ENCODE results near the gene ARL4C. TPM values are rescaled to one million over a fixed set of nuclear protein-coding genes. Genes with fewer than 3 reads are reported as not detected.
A peak's percentile ranks its signal among the peaks of the same experiment; 100 is the strongest.

The ARL4C gene
- total RNA-seq, 2 experiments from 2014 or later = 15.7 to 19.6 TPM

- intact Hi-C loops (cut with micrococcal nuclease; ENCODE audit: unreplicated experiment) = loop anchor here (1.0 kb wide), 2 partner anchors 211 to 365 kb away; no protein-coding TSS in a partner anchor
- ChIA-PET CTCF (ENCODE audit: unreplicated experiment) (interaction anchor here (1.0 to 2.3 kb wide), 2 partner anchors 209 to 211 kb away, joined by 3 to 8 read pairs; no protein-coding TSS in a partner anchor), POLR2A (no interaction called here)
- Histone ChIP-seq H2AFZ (ENCODE audit: low read length) (peak overlapping the region; percentile 20; the same call in 1 of the 2 replicates), H3K79me2 (ENCODE audit: insufficient read depth, low read depth, low read length) (peaks cover 9% of the 10 kb centered on the region), H4K20me1 (ENCODE audit: insufficient read depth, low read length) (peaks cover under 1% of the 10 kb centered on the region; the same call in 1 of the 2 replicates), H3K4me1 (ENCODE audit: insufficient read depth, low read length, poor library complexity, severe bottlenecking) (peaks cover 19% of the 10 kb centered on the region), H3K9me2 (ENCODE audit: insufficient read depth, low read length) (no peaks in the 10 kb centered on the region), H3K4me3 (ENCODE audit: low read depth, low read length, poor library complexity, severe bottlenecking) (no peak overlapping the region), H3K4me2 (ENCODE audit: low read length) (0 out of 2 replicates have a peak overlapping the region, but pooled peaks have one; percentile 9), H3K9me3 (ENCODE audit: low read length) (no peaks in the 10 kb centered on the region), H3K27ac (ENCODE audit: low read depth, low read length, poor library complexity, severe bottlenecking) (no peak overlapping the region), H3K36me3 (ENCODE audit: insufficient read depth, low read length) (0 out of 2 replicates have a peak, but pooled peaks cover 2% of the 10 kb centered on the region)
- BruUV-seq (replicated peaks) = no TSS peak
- DNase-seq (ENCODE audit: low spot score) = peak; percentile 92
- TF ChIP-seq EZH2phosphoT487 (IDR thresholded peaks at IDR 0.05; ENCODE audit: borderline replicate concordance, low read depth, low read length) (no peak), CTCF (conservative IDR thresholded peaks at IDR 0.05; ENCODE audit: low read length) (peak; percentile 95)
Observed at GRCh38 chr2:234500394-234501006, 3.6 kb upstream of the ARL4C start.

- no peak overlapping the region for H3K27ac ChIP-seq (ENCODE audit: low read depth, low read length, poor library complexity, severe bottlenecking)
- H3K4me1 ChIP-seq (ENCODE audit: insufficient read depth, low read length, poor library complexity, severe bottlenecking) = peaks cover 27% of the 10 kb centered on the region
- H3K4me2 ChIP-seq (ENCODE audit: low read length) = peak overlapping the region; percentile 58; the same call in 1 of the 2 replicates
- peak overlapping the region; percentile 63 for H3K4me3 ChIP-seq (ENCODE audit: low read depth, low read length, poor library complexity, severe bottlenecking)
- ChIA-PET CTCF (ENCODE audit: unreplicated experiment) (interaction anchor here (0.6 to 1.5 kb wide), 3 partner anchors 206 to 362 kb away, joined by 3 to 4 read pairs (median 4); no protein-coding TSS in a partner anchor), POLR2A (interaction anchor here (0.5 to 5.5 kb wide), 8 partner anchors 12 to 367 kb away, joined by 3 to 60 read pairs (median 3); no protein-coding TSS in a partner anchor)
- no peak for TF ChIP-seq EZH2phosphoT487 (IDR thresholded peaks at IDR 0.05; ENCODE audit: borderline replicate concordance, low read depth, low read length)
- H3K9me3 ChIP-seq (ENCODE audit: low read length) = no peaks in the 10 kb centered on the region
- BruUV-seq (replicated peaks) = no TSS peak
- H3K9me2 ChIP-seq (ENCODE audit: insufficient read depth, low read length) = no peaks in the 10 kb centered on the region
- H3K79me2 ChIP-seq (ENCODE audit: insufficient read depth, low read depth, low read length) = peaks cover 36% of the 10 kb centered on the region
- DNase-seq (ENCODE audit: low spot score) = no peak
- intact Hi-C loops (cut with micrococcal nuclease; ENCODE audit: unreplicated experiment) = loop anchor here (5.0 kb wide), 1 partner anchor 640 kb away; no protein-coding TSS in a partner anchor
- H2AFZ ChIP-seq (ENCODE audit: low read length) = no peak overlapping the region
- peaks cover 18% of the 10 kb centered on the region for H4K20me1 ChIP-seq (ENCODE audit: insufficient read depth, low read length)
- 0 out of 2 replicates have a peak, but pooled peaks cover 7% of the 10 kb centered on the region for H3K36me3 ChIP-seq (ENCODE audit: insufficient read depth, low read length)
Observed at GRCh38 chr2:234497594-234498235, 834 bp upstream of the ARL4C start.

GRCh38 chr2:234496055-234496834 is 636 bp downstream of the ARL4C start:
- DNase-seq (ENCODE audit: low spot score) = peak; percentile 77
- 0 out of 2 replicates have a peak, but pooled peaks cover 9% of the 10 kb centered on the region for H3K36me3 ChIP-seq (ENCODE audit: insufficient read depth, low read length)
- H3K4me3 ChIP-seq (ENCODE audit: low read depth, low read length, poor library complexity, severe bottlenecking) = peak overlapping the region; percentile 96
- no peak for TF ChIP-seq EZH2phosphoT487 (IDR thresholded peaks at IDR 0.05; ENCODE audit: borderline replicate concordance, low read depth, low read length)
- TF ChIP-seq CTCF (conservative IDR thresholded peaks at IDR 0.05; ENCODE audit: low read length) = 0 out of 2 replicates have a peak, but pooled peaks have one; percentile 15
- intact Hi-C loops (cut with micrococcal nuclease; ENCODE audit: unreplicated experiment) = loop anchor here (1.0 to 5.0 kb wide), 2 partner anchors 207 to 639 kb away; no protein-coding TSS in a partner anchor
- no peak overlapping the region for H2AFZ ChIP-seq (ENCODE audit: low read length)
- H3K27ac ChIP-seq (ENCODE audit: low read depth, low read length, poor library complexity, severe bottlenecking) = peak overlapping the region; percentile 51
- H3K79me2 ChIP-seq (ENCODE audit: insufficient read depth, low read depth, low read length) = peaks cover 51% of the 10 kb centered on the region
- H3K4me2 ChIP-seq (ENCODE audit: low read length) = peak overlapping the region; percentile 88
- peaks cover 21% of the 10 kb centered on the region for H4K20me1 ChIP-seq (ENCODE audit: insufficient read depth, low read length)
- H3K9me2 ChIP-seq (ENCODE audit: insufficient read depth, low read length) = no peaks in the 10 kb centered on the region
- ChIA-PET CTCF (ENCODE audit: unreplicated experiment) (interaction anchor here (0.6 to 1.3 kb wide), 6 partner anchors 70 to 360 kb away, joined by 3 to 7 read pairs (median 4); no protein-coding TSS in a partner anchor), POLR2A (interaction anchor here (0.6 to 5.5 kb wide), 9 partner anchors 13 to 220 kb away, joined by 3 to 60 read pairs (median 4); no protein-coding TSS in a partner anchor)
- no peaks in the 10 kb centered on the region for H3K9me3 ChIP-seq (ENCODE audit: low read length)
- BruUV-seq (replicated peaks) = no TSS peak
- H3K4me1 ChIP-seq (ENCODE audit: insufficient read depth, low read length, poor library complexity, severe bottlenecking) = peaks cover 42% of the 10 kb centered on the region
